ENCODE measurements around the gene ABCD3.

DNA sequence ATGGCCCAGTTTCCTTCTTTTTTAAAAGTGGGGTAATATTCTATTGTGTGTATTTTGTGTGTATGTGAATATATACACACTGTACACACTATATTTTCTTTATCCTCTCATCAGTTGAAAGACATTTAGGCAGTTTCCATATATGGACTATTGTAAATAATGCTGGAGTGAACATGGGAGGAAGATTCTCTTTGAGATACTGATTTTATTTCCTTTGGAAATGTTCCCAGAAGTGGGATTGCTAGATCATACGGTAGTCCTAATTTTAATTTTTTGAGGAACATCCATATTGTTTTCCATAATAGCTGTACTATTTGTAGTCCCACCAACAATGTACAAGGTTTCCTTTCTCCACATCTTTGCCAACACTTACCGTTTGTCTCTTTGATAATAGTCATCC lies 72.4 kb downstream of the ABCD3 start:
- TF ChIP-seq CTCF (IDR thresholded peaks at IDR 0.05) (no peak), POLR2A (IDR thresholded peaks at IDR 0.05) (no peak)

All from lower leg skin (tissue), 3 donors.